ENCODE results near the gene UBAP1L.

The UBAP1L gene

DNA sequence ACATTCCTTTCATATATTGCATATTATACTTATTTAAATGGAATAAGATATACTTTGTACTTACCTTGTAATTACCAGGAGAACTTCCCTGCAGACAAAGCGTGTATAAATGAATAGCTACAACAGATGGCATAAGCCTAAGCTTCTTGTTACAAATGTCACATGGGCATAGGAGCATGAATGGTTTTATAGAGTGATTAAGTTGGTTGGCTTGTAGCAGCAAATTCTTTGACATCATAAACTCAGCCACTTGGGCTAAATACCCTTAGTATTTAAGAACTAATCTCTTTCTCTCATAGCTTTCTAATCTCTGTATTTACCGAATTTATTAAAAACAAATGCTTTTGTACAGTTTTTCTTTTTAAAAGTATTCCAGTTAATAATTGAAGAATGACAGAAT, at the start of gene UBAP1L:
UBAP1L (minus strand) TSS at position 115 of the 400 bp plus-strand sequence. CDS start 8,985 bp downstream, outside the sequence.
- DNase-seq = no peak
- TF ChIP-seq, protein P1, sequence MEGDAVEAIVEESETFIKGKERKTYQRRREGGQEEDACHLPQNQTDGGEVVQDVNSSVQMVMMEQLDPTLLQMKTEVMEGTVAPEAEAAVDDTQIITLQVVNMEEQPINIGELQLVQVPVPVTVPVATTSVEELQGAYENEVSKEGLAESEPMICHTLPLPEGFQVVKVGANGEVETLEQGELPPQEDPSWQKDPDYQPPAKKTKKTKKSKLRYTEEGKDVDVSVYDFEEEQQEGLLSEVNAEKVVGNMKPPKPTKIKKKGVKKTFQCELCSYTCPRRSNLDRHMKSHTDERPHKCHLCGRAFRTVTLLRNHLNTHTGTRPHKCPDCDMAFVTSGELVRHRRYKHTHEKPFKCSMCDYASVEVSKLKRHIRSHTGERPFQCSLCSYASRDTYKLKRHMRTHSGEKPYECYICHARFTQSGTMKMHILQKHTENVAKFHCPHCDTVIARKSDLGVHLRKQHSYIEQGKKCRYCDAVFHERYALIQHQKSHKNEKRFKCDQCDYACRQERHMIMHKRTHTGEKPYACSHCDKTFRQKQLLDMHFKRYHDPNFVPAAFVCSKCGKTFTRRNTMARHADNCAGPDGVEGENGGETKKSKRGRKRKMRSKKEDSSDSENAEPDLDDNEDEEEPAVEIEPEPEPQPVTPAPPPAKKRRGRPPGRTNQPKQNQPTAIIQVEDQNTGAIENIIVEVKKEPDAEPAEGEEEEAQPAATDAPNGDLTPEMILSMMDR (IDR thresholded peaks at IDR 0.05; ENCODE audit: low read depth, low read length, missing control alignments) = no peak
- Histone ChIP-seq H3K36me3 (replicated peaks) (peaks cover 41% of the 10 kb centered on the region), H3K27me3 (replicated peaks) (no peaks in the 10 kb centered on the region), H3K27ac (no peak within 1 kb of the TSS), H3K4me3 (ENCODE audit: low read depth, low read length) (no peak within 1 kb of the TSS)
- in situ Hi-C loops (cut with HindIII; ENCODE audit: low pct_ligation_motif_present, low sequenced_read_pairs) = no loop called here

DNA sequence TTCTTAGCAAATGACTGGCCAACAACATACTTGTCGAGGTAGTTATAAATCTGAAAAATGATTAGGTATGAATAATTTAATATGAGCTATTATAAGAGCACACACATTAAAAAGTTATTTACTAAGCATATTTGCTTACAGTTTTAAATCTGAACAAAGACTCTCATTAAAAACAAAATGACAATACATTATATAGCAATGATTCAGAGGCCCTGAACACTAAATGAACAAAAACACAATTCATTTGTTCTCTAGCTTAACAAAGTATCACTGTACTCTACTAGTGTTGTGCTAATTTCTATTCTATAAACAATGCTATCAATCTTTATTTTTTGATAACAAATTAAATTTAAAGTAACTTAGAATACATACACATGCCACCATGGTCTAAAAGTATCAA, 49.1 kb upstream of the UBAP1L start:
- H3K4me3 ChIP-seq (ENCODE audit: low read depth, low read length) = no peak overlapping the region
- TF ChIP-seq, protein P1 (IDR thresholded peaks at IDR 0.05; ENCODE audit: low read depth, low read length, missing control alignments) = no peak
- H3K27ac ChIP-seq = no peak overlapping the region
- in situ Hi-C loops (cut with HindIII; ENCODE audit: low pct_ligation_motif_present, low sequenced_read_pairs) = no loop called here
- peaks cover 18% of the 10 kb centered on the region for H3K36me3 ChIP-seq (replicated peaks)
- no peaks in the 10 kb centered on the region for H3K27me3 ChIP-seq (replicated peaks)
- DNase-seq = no peak

DNA sequence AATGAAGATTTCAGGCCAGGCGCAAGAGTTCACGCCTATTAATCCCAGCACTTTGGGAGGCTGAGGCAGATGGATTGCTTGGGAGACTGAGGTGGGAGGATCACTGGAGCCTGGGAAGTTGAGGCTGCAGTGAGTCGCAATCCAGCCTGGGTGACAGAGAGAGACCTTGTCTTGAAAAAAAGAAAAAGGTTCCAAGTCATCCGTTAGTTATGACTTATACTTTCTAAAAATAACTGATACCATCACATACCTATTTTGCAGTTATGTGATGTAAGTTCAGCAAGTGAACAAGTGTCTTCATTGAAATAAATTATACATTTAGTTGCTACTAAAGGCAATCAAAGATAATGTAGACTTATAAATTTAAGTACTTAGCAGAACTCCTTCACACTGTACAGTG, 48.0 kb upstream of the UBAP1L start:
- DNase-seq = no peak
- Histone ChIP-seq H3K4me3 (ENCODE audit: low read depth, low read length) (no peak overlapping the region), H3K36me3 (replicated peaks) (peaks cover 27% of the 10 kb centered on the region), H3K27me3 (replicated peaks) (no peaks in the 10 kb centered on the region), H3K27ac (no peak overlapping the region)
- in situ Hi-C loops (cut with HindIII; ENCODE audit: low pct_ligation_motif_present, low sequenced_read_pairs) = no loop called here
- TF ChIP-seq, protein P1 (IDR thresholded peaks at IDR 0.05; ENCODE audit: low read depth, low read length, missing control alignments) = no peak

DNA sequence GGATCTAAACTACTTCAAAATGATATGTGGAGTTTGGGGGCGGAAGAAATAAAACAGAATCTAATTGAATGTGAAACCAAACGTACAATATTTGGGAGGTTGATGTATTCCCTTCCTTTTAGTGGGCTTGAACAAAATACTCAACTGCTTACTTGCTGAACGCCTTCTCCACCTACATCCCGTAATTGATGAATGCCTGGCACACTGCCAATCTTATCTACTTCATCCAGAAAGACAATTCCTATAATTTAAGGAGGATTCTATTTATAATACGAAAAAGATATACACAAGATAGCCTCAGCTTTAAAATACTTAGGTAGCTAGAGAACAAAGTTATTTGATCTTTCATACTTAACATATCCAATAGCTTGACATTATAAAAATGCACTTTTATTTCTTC, 41.7 kb upstream of the UBAP1L start:
- no peak overlapping the region for H3K4me3 ChIP-seq (ENCODE audit: low read depth, low read length)
- in situ Hi-C loops (cut with HindIII; ENCODE audit: low pct_ligation_motif_present, low sequenced_read_pairs) = no loop called here
- H3K27me3 ChIP-seq (replicated peaks) = no peaks in the 10 kb centered on the region
- no peak overlapping the region for H3K27ac ChIP-seq
- peaks cover 67% of the 10 kb centered on the region for H3K36me3 ChIP-seq (replicated peaks)
- DNase-seq = no peak
- TF ChIP-seq, protein P1 (IDR thresholded peaks at IDR 0.05; ENCODE audit: low read depth, low read length, missing control alignments) = no peak

DNA sequence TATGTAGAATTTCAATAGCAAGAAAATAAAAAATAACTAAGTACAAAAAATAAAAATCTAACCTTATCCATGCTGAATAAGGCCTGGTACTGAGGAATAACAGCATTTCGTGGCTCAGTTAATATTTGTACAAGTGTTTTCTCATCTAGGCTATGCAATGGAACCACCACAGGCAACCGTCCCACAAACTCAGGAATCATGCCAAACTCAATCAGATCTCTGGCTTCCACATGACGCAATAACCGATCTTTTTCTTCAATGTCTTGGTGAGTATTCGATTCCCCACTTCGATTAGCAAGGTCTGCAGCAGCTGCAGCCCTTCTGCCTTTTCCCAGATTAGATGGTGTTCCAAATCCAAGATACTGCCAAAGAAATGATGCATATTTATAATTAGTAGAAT, 39.7 kb upstream of the UBAP1L start:
- in situ Hi-C loops (cut with HindIII; ENCODE audit: low pct_ligation_motif_present, low sequenced_read_pairs) = no loop called here
- H3K4me3 ChIP-seq (ENCODE audit: low read depth, low read length) = no peak overlapping the region
- TF ChIP-seq, protein P1 (IDR thresholded peaks at IDR 0.05; ENCODE audit: low read depth, low read length, missing control alignments) = no peak
- H3K27me3 ChIP-seq (replicated peaks) = no peaks in the 10 kb centered on the region
- H3K27ac ChIP-seq = no peak overlapping the region
- no peak for DNase-seq
- peaks cover 63% of the 10 kb centered on the region for H3K36me3 ChIP-seq (replicated peaks)

DNA sequence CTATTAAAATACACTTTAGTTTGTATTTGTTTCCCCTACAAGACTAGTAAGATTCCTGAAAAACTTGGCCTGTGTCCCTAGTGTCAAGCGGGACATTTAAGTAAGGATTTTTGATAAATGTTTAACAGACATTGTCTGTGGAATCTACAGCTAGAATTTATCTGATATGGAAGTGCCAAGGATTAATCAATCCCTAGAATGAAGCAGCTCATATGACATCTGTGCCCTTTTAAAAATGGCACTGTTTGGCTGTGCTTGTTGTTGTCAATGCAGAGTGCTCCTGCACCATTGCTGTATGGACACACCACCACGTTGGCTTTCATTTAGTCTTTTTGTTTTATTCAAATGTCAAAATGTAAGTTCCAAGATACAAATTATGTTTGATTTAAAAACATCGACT, 32.9 kb upstream of the UBAP1L start:
- Histone ChIP-seq H3K36me3 (replicated peaks) (peaks cover 24% of the 10 kb centered on the region), H3K27ac (no peak overlapping the region), H3K4me3 (ENCODE audit: low read depth, low read length) (no peak overlapping the region), H3K27me3 (replicated peaks) (no peaks in the 10 kb centered on the region)
- TF ChIP-seq, protein P1 (IDR thresholded peaks at IDR 0.05; ENCODE audit: low read depth, low read length, missing control alignments) = no peak
- DNase-seq = no peak
- in situ Hi-C loops (cut with HindIII; ENCODE audit: low pct_ligation_motif_present, low sequenced_read_pairs) = no loop called here

Data from brain microvascular endothelial cell (primary cell).